Central memory CD4-positive, alpha-beta T cell (primary cell): ENCODE data around the gene RAC3.

Experiments
- DNase-seq: peaks from one replicate; pipeline ENCODE4 v3.0.0; 2022

Gene RAC3

DNA sequence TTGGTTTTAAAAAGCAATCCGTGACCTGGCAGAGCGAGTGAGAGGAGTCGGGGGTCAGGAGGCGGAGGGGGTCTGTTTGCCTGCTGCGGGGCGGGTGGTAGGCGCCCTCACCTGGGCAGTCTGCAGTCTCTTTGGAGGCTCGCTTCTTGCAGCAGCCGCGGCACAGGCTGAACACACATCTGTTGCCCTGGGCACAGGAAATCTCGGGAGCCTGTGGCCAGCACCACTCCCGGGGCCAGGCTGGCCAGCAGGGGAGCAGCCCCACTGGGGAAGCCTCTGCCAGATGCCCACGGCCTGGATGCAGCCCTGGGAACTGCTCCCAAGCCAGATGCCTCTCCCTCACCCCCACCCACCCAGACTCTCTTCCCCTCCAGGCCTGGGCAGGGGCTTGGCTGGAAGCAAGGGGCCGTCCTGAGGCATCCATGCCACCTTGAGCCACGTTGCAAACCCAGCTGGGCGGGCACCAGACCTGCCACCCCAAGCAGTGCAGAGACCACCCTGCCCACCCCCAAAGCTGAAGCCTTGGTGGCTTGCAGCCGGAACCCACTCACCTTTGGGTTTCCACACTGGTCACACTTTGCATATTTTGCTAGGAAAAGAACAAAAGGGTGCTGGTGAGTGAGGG, 26.9 kb downstream of the RAC3 start:
- no peak for DNase-seq

DNA sequence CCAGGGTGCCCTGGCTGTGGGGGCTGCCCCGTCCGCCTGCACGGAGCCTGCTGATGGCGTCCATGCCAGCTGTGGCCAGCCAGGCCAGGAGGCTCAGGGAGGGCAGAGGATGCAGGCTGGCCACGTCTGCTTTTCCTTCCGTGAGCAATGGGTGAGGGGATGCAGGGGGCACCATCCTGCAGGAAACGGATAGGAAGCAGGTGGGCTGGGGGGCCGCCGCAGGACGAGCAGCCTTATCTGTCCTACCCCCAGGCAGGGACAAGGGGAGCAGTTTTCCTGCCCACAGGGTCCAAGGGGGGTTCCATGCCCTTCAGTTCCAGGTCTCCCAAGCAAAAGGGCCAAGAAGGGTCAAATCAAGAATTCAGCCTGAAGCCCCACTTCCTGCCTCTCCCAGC, 27.4 kb downstream of the RAC3 start:
- DNase-seq: no peak

DNA sequence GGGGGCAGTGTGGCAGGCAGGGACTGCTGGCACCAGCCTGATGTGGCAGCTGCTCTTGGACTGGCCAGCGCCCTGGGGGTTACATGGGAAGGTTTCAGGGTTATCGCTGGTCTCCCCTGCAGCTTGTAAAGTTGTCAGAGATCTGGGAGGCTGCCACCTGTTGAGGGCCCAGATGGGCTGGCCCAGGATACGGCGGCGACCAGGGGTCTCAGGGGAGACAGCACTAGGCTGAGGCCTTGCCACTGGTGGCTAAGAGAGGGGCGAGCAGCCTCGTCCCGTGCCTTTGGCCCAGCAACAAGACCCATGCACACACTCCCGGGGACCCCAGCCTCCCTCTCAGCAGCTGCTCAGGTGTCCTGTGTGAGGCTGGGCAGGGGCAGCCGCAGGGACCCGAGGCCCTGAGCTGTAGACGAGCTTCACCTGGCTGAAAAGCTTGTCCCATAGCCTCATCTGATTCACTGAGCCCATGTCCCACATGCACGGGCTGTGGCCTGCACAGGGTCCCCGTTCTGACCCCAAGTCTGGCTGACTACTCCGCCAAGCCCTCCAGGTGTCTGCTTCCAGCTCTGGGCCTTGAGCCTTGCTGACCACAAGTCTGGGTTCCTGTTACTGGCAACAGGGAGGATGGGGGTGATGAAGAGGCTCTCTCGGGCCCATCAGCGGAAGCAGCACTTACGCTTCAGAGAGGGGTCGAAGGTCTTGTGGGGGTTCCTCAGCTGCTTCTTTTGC, 28.0 kb downstream of the RAC3 start:
- no peak for DNase-seq

DNA sequence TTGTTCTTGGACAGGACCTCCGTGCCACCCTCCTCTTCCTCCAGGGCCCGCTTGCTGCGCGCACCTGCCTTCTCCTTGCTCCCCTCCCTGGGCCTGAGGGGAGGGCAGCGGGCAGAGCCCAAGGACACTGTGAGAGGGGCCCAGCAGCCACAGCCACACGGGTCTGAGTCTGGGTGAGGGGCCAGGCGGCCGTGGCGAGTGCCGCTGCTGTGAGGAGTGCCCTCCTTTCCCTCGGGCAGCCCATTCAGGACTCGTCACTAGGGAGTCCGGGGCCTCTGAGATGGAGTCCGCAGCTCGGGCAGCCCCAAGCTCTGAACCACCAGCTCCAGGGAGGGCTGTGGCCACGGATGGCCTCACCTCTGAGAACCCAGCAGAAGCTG, 28.5 kb downstream of the RAC3 start:
- no peak for DNase-seq

DNA sequence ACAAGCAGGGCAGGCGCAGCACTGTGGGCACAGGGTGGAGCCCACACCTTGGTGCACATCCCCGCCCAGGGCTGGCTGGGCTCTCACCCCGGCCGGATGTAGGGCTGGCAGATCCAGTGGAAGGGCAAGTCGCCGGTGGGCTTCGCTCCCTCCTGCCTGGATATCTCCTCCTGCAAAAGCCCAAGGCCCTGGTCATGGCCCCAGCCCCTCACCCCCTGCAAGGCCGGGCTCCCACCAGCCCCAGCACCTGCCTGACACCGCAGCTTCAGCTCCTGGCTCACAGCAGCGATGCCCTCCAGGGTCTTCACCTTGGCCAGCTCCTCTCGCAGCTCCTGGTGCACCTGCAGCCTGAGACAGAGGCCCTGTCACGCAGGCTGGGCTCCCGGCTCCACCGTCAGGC, 29.1 kb downstream of the RAC3 start:
- DNase-seq: no peak

DNA sequence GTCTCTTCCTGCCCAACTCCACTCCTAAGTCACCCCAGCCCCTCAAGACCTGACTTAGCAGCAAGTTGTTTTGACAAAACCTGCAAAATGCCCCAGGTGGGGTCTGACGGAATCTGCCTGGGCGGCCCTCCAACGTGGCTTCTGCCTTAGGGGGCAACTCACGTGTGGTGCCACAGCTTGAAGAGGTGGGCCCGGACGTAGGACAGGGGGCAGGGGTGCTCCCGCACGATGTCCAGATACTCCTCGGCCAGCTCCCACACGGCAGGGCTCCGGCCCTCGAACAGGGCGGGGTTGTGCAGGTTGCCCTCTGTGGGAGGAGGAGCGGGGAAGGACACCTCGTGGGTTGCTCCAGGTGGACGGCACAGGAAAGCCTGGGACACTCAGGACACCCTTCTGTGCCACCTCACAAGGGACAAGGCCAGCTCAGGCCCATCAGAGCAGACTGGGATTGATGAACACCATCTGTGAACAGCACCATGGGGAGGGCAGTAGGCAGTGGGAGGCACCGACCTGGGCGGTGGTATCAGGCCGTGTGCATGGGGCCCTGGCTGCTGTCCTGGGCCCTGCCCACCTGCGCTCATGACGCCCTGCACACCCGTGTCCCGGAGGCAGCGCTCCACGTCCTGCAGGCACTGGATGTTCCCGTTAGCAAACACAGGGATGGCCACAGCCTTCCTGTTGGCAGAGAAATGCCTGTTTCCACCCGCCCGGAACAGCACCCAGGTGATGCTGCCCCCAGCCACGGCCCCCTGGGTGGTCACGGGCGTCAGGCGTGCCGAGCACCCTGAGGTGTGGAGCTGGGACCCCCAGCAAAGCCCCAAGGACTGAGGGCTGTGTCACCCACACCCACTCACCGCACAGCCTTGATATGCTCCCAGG, 29.8 kb downstream of the RAC3 start:
- no peak for DNase-seq

DNA sequence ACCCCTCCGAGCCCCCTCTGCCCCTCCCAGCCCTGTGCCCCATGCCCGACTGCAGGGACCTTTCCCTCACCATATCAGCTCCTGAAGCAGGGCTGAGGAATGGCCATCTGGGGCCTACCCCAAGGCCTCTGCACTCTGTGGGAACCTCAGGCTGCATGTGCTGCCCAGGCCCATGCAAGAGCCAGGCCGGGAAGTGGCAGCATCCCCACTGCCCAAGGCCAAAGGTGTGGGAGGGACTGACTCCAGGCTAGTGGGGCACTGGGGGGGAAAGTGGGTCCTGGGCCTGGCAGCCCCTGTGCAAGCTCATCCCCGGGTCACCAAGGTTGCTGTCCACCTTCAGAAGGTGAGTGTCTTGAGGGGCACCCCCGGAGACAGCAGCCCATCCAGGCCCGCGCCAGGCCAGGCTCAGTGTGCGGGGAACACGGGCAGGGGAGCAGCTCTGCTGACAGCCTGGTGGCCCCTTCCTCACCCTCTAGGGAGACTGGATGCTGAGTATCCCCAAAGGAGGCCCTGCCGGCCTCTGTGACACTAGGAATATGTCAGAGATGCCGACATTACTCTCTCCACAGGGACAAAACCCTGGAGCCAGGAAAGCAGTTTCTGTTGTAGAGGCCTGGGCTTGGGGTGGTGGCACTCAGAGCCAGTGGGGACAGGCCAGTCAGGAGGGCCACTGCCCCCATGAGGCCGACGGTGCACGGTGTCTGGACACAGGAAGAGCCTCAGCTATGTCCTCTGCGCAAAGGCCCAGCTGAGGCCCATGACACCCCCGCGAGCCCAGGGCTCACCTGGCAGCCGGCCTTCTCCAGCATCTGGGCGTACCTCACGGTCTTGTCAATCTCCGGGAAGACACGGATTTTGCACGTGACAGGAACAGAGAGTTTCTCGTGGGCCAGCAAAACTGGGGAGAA, 30.9 kb downstream of the RAC3 start:
- DNase-seq: no peak

DNA sequence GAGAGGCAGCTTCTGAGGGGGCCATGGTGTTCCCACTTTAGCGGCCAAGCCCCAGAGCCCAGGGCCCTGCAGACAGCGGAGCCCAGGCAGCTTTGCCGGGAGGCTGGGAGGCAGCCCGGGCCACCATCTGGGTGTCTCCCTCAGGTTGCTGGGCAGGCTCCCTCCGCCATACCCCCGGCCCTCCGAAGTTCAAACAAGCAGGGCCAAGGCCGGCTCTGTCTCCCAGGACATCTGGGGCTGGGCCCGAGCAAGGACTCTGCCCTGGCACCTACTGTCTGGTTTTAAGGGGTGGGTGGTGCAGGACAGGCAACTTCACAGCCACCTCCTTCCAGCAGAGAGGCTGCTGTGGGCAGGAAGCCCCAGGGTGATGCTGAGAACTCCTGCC, 31.5 kb downstream of the RAC3 start:
- no peak for DNase-seq

DNA sequence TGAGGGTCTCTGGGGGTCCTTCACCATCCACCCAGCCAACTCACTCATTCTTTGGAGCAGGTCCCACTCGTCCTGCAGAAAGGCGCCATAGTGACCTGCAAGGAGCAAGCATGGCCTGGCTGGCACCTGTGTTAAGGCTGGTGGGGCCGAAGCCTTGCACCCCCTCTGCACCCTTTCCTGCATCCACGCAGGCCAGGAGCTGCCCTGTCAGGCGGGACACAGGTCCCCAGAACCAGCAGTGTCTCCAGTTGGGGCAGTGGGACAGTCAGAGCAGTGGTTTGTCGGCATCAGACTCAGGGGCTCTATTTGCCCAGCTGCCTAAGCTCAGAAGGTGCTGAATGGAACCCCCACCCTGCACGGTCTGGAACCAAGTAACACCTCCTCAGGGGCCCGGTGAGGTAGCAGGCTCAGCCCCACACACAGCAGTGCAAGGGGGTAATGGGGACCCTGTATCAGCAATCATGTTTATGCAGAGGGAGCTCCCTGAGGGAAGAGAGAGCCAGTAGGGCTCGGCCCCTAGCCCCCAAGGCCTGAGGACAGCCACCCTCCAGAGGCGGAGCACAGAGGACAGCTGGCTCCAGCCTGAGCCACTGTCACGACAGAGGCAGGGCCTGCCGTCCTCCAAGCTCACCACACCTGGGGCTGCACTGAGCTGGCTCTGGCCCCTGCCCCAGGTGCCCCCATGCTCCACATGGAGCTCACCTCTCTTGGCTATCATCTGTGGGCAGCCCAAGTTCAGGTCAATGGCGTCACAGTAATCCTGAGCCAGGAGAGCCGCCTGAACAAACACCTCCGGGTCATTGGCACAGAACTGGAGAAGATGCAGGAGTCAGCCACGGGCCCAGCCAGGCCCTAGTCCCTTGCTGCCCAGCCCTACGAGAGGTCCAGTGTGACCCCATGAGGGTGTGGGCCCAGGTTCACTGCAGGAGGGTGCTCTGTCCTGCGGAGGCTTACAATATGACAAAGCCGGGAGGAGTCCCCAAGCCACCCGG, 32.2 kb downstream of the RAC3 start:
- DNase-seq: no peak

DNA sequence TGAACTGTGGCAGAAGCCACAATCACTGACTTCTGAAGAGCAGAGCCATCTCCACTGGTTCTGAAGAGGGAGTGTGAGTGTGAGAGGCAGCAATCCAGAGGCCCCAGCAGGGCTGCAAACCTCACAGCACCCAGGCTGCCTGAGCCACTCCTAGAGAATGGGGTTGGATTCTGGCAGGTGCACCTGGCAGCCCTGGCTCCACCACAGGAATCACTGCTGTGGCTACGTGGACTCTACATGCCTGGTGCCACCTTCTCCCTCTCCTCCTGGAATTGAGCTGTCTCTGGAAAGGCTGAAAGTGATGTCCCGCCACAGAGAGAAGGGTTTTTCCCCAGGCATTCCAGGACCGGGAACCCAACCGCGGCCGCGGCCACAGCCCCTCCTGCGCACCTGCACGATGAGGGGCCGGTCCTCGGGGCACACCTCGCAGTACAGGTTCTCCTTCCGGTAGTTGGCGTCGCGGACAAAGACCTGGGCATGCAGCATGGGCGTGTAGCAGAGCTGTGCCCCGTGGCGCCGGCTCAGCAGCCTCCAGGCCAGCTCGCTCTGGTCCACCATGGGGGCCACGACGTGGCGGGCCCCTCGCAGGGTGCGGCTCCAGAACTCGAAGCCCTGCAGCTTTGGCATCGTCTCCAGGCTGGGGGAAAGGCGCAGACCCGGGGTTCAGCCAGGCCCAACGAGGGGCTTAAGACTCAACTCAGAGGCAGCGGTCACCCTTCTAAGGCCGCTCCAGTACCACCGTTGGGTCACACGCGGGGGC, 33.1 kb downstream of the RAC3 start:
- DNase-seq: no peak

DNA sequence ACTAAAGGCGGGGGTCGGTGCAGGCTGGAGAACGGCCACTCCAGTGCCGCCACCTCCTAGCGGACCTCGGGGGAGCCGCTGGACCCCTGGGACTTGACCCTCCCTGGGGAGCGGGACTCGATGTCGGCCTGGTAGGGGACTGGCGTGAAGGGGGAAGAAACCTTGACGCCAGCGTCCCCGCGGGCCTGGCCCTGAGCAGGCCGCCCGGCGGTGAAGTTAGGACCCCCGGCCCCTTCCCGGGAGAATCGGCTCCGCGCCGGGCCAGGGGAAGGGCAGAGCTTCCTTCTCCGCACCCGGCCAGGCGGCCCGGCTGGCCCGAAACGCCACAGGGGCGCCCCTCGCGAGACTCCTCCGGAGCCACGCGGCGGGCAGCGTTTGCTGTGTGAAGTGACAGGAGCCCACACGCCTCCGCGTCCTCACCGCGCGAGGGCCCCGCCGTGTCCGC, 33.7 kb downstream of the RAC3 start:
- DNase-seq: no peak

DNA sequence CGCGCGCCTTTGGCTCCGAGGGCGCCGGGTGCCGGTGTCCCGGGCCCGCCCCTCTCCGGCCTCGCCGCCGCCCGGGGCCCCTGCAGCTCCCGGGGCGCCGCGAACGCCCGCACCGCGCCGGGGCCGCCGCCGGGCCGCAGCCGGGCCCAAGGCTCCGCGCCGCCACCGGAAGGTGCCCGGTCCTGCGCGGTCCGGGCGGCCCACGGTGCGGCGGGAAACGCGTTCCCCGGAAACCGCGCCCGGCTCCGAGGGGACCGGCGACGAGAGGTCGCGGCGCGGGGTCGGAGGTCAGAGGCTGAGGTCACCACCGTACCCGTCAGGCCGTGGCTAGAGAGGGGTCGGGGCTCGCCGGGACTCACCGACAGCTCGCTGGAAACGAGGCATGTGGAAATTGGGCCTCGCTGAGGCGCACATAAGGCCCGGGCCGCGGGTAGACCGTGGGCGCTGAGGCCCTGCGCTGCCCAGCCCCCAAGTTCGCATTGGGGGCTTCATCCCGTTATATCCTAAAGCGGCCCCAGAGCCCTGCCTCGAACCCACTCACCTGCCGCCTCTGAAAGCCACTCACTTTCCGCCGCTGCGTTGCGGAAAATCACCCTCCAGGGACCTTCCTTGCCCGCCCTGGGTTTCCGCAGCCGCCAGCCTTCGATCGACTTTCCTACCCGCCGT, 34.3 kb downstream of the RAC3 start, which contains the start of gene DUS1L:
Gene DUS1L, minus strand, starts transcription at position 167 of the 666 bp plus-strand sequence. CDS start 745 bp downstream, outside the sequence.
- DNase-seq: peak; percentile 67

DNA sequence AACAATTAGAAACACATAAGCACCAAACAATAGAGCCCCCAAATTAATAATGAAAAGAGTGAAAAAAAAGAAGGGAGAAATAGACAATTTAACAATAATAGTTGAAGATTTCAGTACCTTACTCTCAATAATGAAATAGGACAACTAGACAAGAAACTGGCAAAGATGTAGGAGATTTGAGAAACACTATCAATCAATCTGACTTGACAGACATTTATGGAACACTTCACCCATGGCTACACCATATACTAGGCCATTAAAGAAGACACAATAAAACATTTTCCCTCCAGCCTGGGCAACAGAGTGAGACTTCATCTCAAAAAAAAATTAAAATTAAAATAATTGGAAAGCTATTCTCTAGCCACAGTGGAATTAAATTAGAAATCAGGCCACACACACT, 39.1 kb downstream of the RAC3 start:
- no peak for DNase-seq

DNA sequence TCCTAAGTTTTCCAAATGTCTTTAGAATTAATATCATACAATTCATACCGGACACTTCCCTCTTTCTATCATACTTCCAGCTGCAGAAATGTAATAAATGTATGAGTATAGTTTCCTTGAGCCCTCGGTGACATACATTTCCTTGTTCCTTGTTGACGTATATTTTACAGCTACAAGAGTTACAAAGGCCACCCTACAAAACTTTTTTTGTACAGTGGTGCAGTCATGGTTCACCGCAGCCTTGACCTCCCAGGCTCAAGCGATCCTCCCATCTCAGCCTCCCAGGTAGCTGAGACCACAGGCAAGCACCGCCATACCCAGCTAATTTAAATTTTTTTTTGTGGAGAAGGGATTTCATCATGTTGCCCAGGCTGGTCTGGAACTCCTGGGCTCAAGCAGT, 41.3 kb downstream of the RAC3 start:
- DNase-seq: no peak

DNA sequence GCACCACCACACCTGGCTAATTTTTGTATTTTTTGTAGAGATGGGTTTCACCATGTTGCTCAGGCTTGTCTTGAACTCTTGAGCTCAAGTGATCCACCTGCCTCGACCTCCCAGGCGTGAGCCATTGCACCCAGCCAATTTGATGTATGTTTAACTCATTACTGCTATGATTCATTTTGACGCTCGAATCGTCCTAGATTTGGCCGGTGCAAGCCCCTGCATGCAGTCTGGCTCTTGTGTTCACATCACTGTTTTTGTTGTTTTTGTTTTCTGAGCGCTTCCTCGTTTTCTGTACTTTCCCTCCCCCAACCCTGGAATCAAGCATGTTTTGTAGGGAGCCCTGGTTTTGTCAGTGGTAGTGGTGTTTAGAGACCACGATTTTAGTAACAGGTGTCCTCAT, 42.0 kb downstream of the RAC3 start:
- DNase-seq: no peak

DNA sequence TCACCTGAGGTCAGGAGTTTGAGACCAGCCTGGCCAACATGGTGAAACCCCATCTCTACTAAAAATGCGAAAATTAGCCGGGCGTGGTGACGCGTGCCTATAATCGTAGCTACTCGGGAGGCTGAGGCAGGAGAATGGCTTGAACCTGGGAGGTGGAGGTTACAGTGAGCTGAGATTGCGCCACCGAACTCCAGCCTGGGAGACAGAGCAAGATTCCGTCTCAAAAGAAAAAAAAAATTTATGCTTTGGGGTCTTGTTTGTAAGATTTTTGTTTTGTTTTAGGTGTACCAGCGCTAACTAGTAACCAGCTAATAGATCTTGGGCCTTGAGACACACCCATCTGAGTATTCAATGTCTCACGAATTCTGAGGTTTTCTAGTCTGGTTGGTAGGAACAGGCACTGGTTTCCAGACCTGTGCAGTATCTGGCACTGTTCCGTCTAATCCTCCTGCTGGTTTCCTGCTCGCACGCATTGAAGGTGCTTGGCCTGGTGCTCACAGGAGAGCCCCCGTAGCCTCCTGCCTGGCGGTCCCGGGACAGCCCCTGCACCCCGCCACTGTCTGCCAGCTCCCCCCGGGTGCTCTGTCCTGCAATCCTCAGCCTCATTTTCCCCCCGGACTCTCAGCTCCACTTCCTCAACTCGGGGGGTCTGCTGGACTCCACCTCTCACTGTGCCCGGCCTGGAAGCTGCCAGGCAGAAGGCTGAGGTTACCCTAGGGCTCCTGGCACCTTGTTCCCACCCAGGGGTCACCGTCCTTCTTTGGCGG, 44.7 kb downstream of the RAC3 start:
- no peak for DNase-seq

DNA sequence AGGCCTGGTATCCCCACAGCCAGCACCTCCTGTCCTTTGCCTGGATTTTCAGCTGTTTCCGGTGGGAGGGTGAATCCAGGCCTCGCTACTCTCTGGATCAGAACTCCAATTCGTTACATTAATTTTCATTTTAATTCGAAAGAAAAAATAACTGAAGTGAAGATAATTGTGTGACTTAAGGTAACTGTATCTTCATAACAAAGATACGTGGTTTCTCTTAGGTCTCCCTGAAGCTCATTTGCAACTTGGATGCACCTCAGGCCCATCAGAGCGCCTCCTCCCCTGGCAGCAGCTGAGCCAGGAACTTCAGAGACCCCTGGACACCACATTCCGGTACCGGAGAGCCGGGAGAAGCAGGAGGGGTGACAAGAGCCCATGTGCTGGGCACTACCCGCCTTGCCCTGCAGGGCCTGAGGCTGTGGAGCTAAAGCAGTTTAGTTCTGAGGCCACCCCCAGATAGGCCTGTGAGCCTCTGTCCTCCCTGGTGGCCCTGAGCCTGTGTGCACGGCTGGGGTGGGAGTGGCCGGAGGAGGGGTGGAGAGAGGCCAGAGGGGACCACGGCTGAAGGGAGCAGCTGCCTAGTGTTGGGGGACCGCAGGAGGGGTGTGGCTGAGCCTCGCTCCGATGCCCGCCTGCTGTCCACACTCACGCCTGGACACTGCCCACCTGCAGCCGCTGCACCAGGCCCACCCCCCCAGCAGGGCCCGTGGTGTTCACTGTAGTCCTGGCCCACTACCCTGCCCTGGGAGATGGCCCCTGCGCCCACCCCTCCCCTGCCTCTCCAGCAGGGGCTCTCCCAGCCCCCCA, 45.5 kb downstream of the RAC3 start:
- DNase-seq: no peak
